ENCODE data around the gene CSNK1G1.

Gene CSNK1G1

GRCh38 chr15:64138331-64138941, 217.5 kb downstream of the CSNK1G1 start:
- Histone ChIP-seq H2AFZ (no peak overlapping the region), H3K4me2 (ENCODE audit: low read length) (no peak overlapping the region), H3K27ac (no peak overlapping the region), H3K4me1 (no peaks in the 10 kb centered on the region), H3K36me3 (ENCODE audit: control insufficient read depth, insufficient read depth, low read length) (no peaks in the 10 kb centered on the region), H3K79me2 (no peaks in the 10 kb centered on the region), H3K27me3 (ENCODE audit: control insufficient read depth, insufficient read depth, low read length) (no peaks in the 10 kb centered on the region), H3K9me3 (ENCODE audit: control insufficient read depth, low read length) (no peaks in the 10 kb centered on the region), H3K9ac (no peak overlapping the region), H3K4me3 (ENCODE audit: low read depth, low read length) (no peak overlapping the region)
- no peak for TF ChIP-seq CTCF (IDR thresholded peaks at IDR 0.05)

- Histone ChIP-seq H3K79me2 (no peaks in the 10 kb centered on the region), H3K36me3 (ENCODE audit: control insufficient read depth, insufficient read depth, low read length) (no peaks in the 10 kb centered on the region), H3K27me3 (ENCODE audit: control insufficient read depth, insufficient read depth, low read length) (no peaks in the 10 kb centered on the region), H3K9me3 (ENCODE audit: control insufficient read depth, low read length) (no peaks in the 10 kb centered on the region), H3K4me1 (no peaks in the 10 kb centered on the region), H2AFZ (no peak overlapping the region), H3K4me3 (ENCODE audit: low read depth, low read length) (no peak overlapping the region), H3K27ac (no peak overlapping the region), H3K9ac (no peak overlapping the region), H3K4me2 (ENCODE audit: low read length) (no peak overlapping the region)
- TF ChIP-seq CTCF (IDR thresholded peaks at IDR 0.05): no peak
Observed at GRCh38 chr15:64137226-64137833, 218.6 kb downstream of the CSNK1G1 start.

GRCh38 chr15:64136347-64136746, 219.6 kb downstream of the CSNK1G1 start:
- no peak overlapping the region for H2AFZ ChIP-seq
- H3K4me1 ChIP-seq: no peaks in the 10 kb centered on the region
- no peak for TF ChIP-seq CTCF (IDR thresholded peaks at IDR 0.05)
- H3K27ac ChIP-seq: no peak overlapping the region
- H3K79me2 ChIP-seq: no peaks in the 10 kb centered on the region
- H3K9me3 ChIP-seq (ENCODE audit: control insufficient read depth, low read length): no peaks in the 10 kb centered on the region
- H3K9ac ChIP-seq: no peak overlapping the region
- no peak overlapping the region for H3K4me2 ChIP-seq (ENCODE audit: low read length)
- no peaks in the 10 kb centered on the region for H3K36me3 ChIP-seq (ENCODE audit: control insufficient read depth, insufficient read depth, low read length)
- no peaks in the 10 kb centered on the region for H3K27me3 ChIP-seq (ENCODE audit: control insufficient read depth, insufficient read depth, low read length)
- H3K4me3 ChIP-seq (ENCODE audit: low read depth, low read length): no peak overlapping the region

- no peaks in the 10 kb centered on the region for H3K36me3 ChIP-seq (ENCODE audit: control insufficient read depth, insufficient read depth, low read length)
- no peaks in the 10 kb centered on the region for H3K4me1 ChIP-seq
- H3K9me3 ChIP-seq (ENCODE audit: control insufficient read depth, low read length): no peaks in the 10 kb centered on the region
- H3K9ac ChIP-seq: no peak overlapping the region
- H3K79me2 ChIP-seq: no peaks in the 10 kb centered on the region
- no peak overlapping the region for H3K4me2 ChIP-seq (ENCODE audit: low read length)
- TF ChIP-seq CTCF (IDR thresholded peaks at IDR 0.05): no peak
- H3K27me3 ChIP-seq (ENCODE audit: control insufficient read depth, insufficient read depth, low read length): no peaks in the 10 kb centered on the region
- H3K27ac ChIP-seq: no peak overlapping the region
- H3K4me3 ChIP-seq (ENCODE audit: low read depth, low read length): no peak overlapping the region
- H2AFZ ChIP-seq: no peak overlapping the region
Observed at GRCh38 chr15:64134345-64134829, 221.6 kb downstream of the CSNK1G1 start.
